HT-29 (cell line): ENCODE data around the gene FBXO11. TPM values are rescaled to one million over a fixed set of nuclear protein-coding genes. Genes with fewer than 3 reads are reported as not detected.

ENCODE experiments used
- DNase-seq: peaks from one replicate; pipeline ENCODE4 v3.0.0-alpha.2; 2015; ENCODE audit warnings: low spot score
- total RNA-seq: library from RNA; depleted of rRNA; stranded (reverse); fragments of >200 nt; shearing (Covaris generic); gene quantifications from 2 replicates; pipeline ENCODE4 v1.2.3, GENCODE V29; 2014

Gene FBXO11
- total RNA-seq, 1 experiment from 2014 or later = 22.8 TPM

GRCh38 chr2:47784352-47784851 is 121.9 kb downstream of the FBXO11 start:
- DNase-seq = no peak

DNA sequence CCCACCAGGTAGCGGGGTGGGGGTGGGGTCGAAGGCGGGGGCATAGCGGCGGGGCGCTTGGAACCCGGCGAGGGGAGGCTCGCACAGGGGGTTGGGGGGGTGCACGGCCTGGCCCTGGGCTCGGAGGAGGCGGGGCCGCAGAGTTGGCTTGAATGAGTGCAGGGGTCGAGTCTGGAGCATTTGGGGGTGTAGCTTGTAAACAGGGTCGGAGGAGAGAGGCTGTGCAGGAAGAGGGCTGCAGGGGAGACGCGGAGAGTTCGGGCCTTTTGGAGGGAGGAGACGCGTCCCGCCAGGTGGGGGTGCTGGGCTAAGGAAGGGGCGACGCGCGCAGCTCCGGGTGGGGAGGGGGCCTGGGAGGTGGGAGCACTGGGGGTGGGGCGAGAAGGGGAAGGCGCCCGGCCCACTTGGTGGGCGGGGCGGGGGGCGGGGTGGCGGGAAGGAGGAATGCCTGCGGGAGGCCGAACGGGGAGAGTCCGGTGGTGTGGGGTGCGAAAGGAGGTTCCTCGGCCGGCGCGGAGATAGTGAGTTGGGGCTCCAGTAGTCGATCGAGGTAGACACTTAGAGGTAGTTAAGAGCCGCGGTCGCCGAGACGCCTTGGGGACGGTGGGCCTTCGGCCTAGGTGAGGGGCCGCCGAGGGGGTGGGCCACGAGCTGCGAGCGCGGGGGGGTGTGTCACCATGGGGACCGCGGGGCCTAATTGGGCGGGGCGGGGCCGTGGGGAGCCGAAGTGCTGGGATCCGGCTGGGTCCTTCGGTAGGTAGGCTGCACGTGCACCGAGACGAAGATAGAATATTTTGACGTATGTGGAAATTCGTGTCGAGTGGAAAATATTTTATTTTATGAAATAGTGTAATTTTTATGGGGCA is 122.6 kb downstream of the FBXO11 start:
- DNase-seq = peak; percentile 44

GRCh38 chr2:47782671-47783485 is 123.4 kb downstream of the FBXO11 start, which contains the start of gene MSH6:
MSH6 (plus strand) TSS chr2:47783145; CDS start chr2:47783234, 89 bp downstream.
- DNase-seq = peak; percentile 89

DNA sequence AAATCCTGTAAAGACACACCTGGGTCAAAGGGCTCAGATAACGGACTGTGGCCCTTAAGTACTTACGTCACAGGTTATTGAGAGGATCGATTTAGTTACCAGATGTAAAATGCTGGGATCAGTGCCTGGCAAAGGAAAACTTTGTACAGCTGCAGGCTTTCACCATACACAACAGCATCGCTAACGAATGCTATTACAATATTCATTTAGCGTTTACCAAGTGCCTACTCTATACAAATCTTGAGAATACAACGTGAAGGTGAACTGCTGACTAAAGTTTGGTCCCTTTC is 124.0 kb downstream of the FBXO11 start:
- DNase-seq = peak; percentile 46

GRCh38 chr2:47779426-47779790 is 126.9 kb downstream of the FBXO11 start:
- no peak for DNase-seq

- no peak for DNase-seq
Observed at GRCh38 chr2:47778698-47779425, 127.4 kb downstream of the FBXO11 start.

- no peak for DNase-seq
Observed at GRCh38 chr2:47777277-47777937, 128.9 kb downstream of the FBXO11 start.

- DNase-seq = no peak
Observed at GRCh38 chr2:47774567-47774966, 131.7 kb downstream of the FBXO11 start.

DNA sequence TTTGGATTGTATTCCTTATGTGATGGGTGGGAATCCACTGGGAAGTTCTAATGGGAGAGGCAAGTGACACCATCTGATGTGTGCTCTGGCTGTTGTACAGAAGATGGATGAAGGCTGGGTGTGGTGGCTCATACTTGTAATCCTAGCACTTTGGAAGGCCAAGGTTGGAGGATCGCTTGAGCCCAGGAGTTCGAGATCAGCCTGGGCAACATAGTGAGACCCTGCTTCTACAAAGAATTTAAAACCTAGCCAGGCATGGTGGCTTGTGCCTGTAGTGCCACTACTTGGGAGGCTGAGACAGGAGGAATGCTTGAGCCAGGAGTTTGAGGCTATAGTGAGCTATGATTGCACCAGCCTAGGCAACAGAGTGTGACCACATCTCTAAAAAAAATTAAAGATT is 134.0 kb downstream of the FBXO11 start:
- DNase-seq = no peak

GRCh38 chr2:47771211-47771610 is 135.1 kb downstream of the FBXO11 start:
- peak; percentile 3 for DNase-seq

- DNase-seq = no peak
Observed at GRCh38 chr2:47769318-47769717, 137.0 kb downstream of the FBXO11 start.

DNA sequence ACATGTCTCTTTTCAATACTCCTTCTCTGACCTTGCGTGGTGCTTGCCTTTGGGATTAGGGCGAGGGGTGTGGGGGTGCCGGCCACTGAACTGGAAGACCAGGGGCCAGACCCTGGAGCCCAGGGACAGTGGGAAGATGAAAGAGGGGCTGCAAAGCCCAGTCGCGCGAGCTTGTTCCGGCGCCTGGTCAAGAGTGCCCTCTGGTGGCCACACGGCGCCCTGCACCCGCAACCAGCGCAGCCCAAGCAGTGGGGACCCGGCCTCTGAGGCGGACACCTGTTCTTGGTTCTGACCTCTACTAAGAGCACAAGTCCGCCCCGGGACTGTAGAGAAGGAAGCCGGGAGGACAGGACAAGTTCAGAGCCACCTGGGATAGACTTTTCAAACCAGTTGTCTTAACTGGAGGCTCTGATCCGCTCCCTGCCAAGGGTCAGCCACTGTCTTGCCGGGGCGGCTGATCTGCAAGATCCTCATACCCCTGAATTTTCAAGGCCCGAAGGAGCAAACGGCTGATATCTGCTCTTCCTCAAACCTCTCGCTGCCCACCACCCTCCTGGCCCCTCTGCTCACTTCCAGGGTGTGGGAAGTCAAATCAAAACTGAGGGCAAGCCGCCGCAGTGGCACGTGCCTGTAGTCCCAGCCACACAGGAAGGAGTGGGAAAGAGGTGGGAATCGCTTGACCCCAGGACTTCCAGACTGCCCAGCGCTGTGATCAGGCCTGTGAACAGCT is 138.3 kb downstream of the FBXO11 start:
- DNase-seq = peak; percentile 55

- no peak for DNase-seq
Observed at GRCh38 chr2:47767497-47767844, 138.8 kb downstream of the FBXO11 start.

DNA sequence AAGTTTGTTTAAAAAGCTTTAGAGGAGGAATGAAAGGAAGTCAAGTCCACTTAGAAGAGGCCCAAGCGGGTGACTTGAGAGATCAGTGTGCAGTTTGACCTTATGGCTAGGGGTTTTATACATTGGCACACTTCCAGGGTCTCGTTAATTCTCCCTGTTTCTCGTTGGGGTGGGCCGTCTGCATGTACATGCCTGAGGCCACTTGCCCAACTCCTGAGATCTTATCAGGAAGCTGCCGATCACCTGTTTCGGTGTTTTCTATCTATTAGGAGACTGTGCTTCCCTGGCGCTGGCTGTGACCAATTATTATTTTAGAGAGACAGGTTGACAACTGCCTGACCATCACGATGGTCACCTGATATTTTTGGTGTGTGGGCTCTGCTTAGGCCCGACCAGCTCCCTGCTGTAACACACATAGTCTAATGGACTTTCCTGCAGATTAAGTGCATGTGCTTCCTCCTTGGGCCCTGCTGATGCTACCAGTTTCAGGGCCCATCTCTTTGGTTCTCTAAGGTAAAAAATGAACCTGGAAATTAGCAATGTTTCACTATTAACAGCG is 154.4 kb downstream of the FBXO11 start:
- peak; percentile 49 for DNase-seq

DNA sequence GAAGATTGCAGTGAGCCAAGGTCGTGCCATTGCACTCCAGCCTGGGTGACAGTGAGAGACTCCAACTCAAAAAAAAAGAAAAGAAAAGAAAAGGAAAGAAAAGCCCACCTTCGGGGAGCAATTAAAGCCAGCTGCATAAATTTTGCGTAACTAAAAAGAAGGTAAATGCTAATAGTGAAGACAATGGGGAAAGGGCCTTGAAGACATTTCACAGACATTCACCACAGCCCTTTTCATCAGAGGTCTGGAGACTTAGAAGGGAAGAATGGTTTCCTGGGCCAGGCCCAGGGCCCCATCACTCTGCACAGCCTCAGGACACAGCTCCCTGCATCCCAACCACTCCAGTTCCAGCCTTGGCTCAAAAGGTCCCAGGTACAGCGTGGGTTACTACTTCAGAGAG is 158.4 kb downstream of the FBXO11 start:
- no peak for DNase-seq

DNA sequence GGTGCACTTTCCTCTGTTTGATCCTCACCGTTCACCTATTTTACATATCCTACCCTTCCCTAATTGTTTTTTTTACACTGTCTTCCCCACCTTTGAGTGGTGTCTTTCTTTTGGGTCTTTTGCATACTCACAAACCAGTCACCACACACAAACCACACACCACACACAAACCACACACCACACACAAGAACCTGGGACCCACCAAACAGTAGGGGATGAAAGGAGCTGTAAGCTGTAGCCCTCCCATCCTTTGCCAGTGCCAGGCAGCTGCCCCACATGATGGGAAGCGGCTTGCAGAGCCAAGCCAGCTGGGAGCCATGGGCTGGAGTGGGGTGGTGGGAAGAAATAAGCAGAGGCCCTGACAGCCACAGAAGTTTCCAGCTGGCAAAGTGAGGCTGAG is 162.2 kb downstream of the FBXO11 start:
- no peak for DNase-seq

- DNase-seq = no peak
Observed at GRCh38 chr2:47741637-47742036, 164.7 kb downstream of the FBXO11 start.

DNA sequence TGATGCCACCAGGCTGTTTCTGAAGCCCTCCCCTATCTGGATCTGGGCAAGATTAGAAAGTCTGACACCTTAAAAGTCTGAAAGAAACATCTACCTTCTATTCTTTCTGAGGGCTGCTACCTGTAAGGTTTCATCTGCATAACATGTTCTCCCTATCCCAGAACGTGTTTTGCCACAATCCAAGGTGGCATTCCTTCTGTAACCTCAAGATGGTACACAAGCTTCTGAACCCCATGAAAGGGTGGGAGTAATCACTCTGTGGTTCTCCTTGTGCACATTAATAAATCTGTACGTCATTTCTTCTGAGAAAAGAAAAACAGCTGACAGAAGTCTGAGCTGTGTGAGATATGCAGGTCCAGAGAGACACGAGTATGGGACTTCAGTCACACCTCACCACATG is 165.2 kb downstream of the FBXO11 start:
- peak; percentile 50 for DNase-seq
